Measurements from ENCODE around the gene BNC2. TPM values are rescaled to one million over a fixed set of nuclear protein-coding genes. Genes with fewer than 3 reads are reported as not detected.

The BNC2 gene
- total RNA-seq, 6 experiments from 2014 or later: 0.22 to 0.80 (median 0.36) TPM

DNA sequence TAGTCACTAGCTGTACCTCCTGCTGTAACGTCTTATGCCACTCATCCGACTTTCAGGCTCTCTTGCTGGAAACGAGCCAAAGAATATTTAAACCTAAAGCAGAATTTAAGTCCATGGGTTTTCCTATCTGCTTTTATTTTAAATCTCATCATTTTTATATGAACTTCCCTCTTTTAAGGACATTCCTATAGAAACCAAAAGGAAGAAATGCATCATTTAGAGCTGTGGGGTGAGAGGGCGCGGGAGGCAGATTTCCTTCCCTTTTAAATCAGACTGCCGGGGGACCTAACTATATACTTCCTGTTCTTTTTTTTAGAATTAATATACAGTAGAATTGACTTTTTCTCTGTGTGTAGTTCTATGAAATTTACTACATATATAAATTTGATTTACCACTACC is 468.8 kb downstream of the BNC2 start:
- no peaks in the 10 kb centered on the region for H3K4me1 ChIP-seq
- H3K9me3 ChIP-seq: no peaks in the 10 kb centered on the region
- intact Hi-C loops (cut with DNase I): no loop called here
- DNase-seq: no peak
- H3K27me3 ChIP-seq: no peaks in the 10 kb centered on the region
- TF ChIP-seq POLR2A (IDR thresholded peaks at IDR 0.05): no peak
- no peak for TF ChIP-seq CTCF (IDR thresholded peaks at IDR 0.05)
- no peak overlapping the region for H3K27ac ChIP-seq
- WGBS (ENCODE audit: insufficient coverage, low coverage, low lambda C conversion rate, missing lambda C conversion rate): 43% methylated on average over 6 of the region's 6 CpGs
- no peaks in the 10 kb centered on the region for H3K36me3 ChIP-seq
- ATAC-seq: peak in 3 of 4 donors; percentile 35 to 48 (median 45)
- H3K4me3 ChIP-seq: no peak overlapping the region

DNA sequence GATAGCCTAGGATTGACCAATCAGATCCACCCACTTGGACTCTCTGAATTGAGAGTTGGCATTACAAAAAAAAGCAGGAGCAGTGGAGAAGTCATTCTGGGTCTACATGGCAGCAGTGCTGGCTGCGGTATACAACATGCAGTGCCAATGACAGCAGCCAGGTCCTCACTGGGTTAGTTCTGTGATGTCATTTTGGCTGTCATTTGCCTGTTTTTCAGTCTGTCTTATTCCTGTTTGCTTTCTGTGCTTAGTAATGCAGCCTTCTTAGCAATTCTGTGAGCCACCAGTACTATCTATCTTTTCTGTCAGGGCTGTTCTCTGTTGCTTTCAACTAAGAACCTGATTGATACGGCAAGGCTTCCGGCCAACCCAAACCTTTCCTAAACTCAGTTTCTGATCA is 471.8 kb downstream of the BNC2 start:
- H3K4me3 ChIP-seq: no peak overlapping the region
- H3K9me3 ChIP-seq: no peaks in the 10 kb centered on the region
- ATAC-seq (peak in 1 of 4 donors; percentile 52), DNase-seq (no peak)
- no peaks in the 10 kb centered on the region for H3K27me3 ChIP-seq
- 97% methylated on average over 3 of the region's 3 CpGs for WGBS (ENCODE audit: insufficient coverage, low coverage, low lambda C conversion rate, missing lambda C conversion rate)
- intact Hi-C loops (cut with DNase I): no loop called here
- H3K4me1 ChIP-seq: no peaks in the 10 kb centered on the region
- TF ChIP-seq POLR2A (IDR thresholded peaks at IDR 0.05): no peak
- no peak for TF ChIP-seq CTCF (IDR thresholded peaks at IDR 0.05)
- H3K36me3 ChIP-seq: no peaks in the 10 kb centered on the region
- H3K27ac ChIP-seq: no peak overlapping the region

DNA sequence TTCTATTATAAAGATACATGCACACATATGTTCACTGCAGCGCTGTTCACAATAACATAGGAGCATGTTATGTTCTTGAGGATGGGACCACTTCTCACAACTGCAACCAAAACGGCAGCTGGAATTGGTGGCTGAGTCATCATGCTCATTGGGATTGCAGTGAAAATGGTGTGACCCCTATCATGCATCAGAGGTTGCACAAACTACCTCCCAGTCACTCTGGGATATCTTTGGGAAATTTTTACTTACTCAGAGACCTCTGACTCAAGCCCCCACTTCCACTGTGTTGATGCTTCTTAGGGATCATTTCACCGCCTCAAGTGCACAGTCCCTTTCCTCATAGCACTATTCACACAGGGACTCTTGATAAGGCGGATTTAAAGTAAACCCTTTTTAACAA is 474.1 kb downstream of the BNC2 start:
- Histone ChIP-seq H3K36me3 (no peaks in the 10 kb centered on the region), H3K9me3 (no peaks in the 10 kb centered on the region), H3K4me3 (no peak overlapping the region), H3K27ac (no peak overlapping the region), H3K27me3 (no peaks in the 10 kb centered on the region), H3K4me1 (no peaks in the 10 kb centered on the region)
- ATAC-seq: no peak
- WGBS (ENCODE audit: insufficient coverage, low coverage, low lambda C conversion rate, missing lambda C conversion rate): 90% methylated on average over 2 of the region's 4 CpGs
- TF ChIP-seq POLR2A (IDR thresholded peaks at IDR 0.05) (no peak), CTCF (IDR thresholded peaks at IDR 0.05) (no peak)
- intact Hi-C loops (cut with DNase I): no loop called here
- DNase-seq: no peak

GRCh38 chr9:16391369-16391768 is 479.1 kb downstream of the BNC2 start:
- intact Hi-C loops (cut with DNase I): no loop called here
- TF ChIP-seq POLR2A (IDR thresholded peaks at IDR 0.05) (no peak), CTCF (IDR thresholded peaks at IDR 0.05) (no peak)
- peaks cover 0 to 2% (median under 1%) of the 10 kb centered on the region in 4 donors for H3K4me1 ChIP-seq
- DNase-seq: no peak
- no peaks in the 10 kb centered on the region for H3K9me3 ChIP-seq
- 93% methylated on average over 2 of the region's 2 CpGs for WGBS (ENCODE audit: insufficient coverage, low coverage, low lambda C conversion rate, missing lambda C conversion rate)
- no peak overlapping the region for H3K27ac ChIP-seq
- no peak for ATAC-seq
- H3K36me3 ChIP-seq: no peaks in the 10 kb centered on the region
- H3K4me3 ChIP-seq: no peak overlapping the region
- H3K27me3 ChIP-seq: no peaks in the 10 kb centered on the region

GRCh38 chr9:16387382-16387781 is 483.1 kb downstream of the BNC2 start:
- Histone ChIP-seq H3K4me3 (no peak overlapping the region), H3K4me1 (peaks cover 0 to 11% (median 5%) of the 10 kb centered on the region in 4 donors), H3K36me3 (no peaks in the 10 kb centered on the region), H3K27ac (no peak overlapping the region), H3K9me3 (no peaks in the 10 kb centered on the region), H3K27me3 (no peaks in the 10 kb centered on the region)
- ATAC-seq (no peak), DNase-seq (no peak)
- no peak for TF ChIP-seq POLR2A (IDR thresholded peaks at IDR 0.05)
- no peak for TF ChIP-seq CTCF (IDR thresholded peaks at IDR 0.05)
- intact Hi-C loops (cut with DNase I): no loop called here
- 89% methylated on average over 2 of the region's 2 CpGs for WGBS (ENCODE audit: insufficient coverage, low coverage, low lambda C conversion rate, missing lambda C conversion rate)

Data from right lobe of liver (tissue), 6 donors.